Kidney (tissue), 14 donors: ENCODE data around the gene RHBDL3. TPM values are rescaled to one million over a fixed set of nuclear protein-coding genes. Genes with fewer than 3 reads are reported as not detected.

ENCODE experiments used
- DNase-seq, 5 donors: peaks; one replicate each; pipeline ENCODE4 v3.0.0-alpha.2; 2013 to 2020
- FAIRE-seq: peaks from 2 replicates; lab custom pipeline; 2012; peaks lifted over from hg19 to GRCh38; lab: Jason Lieb, UNC
- H3K27ac ChIP-seq, 2 donors: one replicate each; pipeline ENCODE4 v1.7.0; 2013; ENCODE audit warnings: low read depth in 2 of 2, low read length in 2 of 2, inconsistent platforms in 1 of 2
- H3K27me3 ChIP-seq: one replicate; pipeline ENCODE4 v1.7.1; 2013; ENCODE audit warnings: low read length, inconsistent platforms; ENCODE audit not compliant: control insufficient read depth, insufficient read depth
- H3K36me3 ChIP-seq, 3 donors: one replicate each; pipeline versions ENCODE4 v1.7.0 to v1.7.1; 2013; ENCODE audit warnings: low read length in 3 of 3, control low read depth in 1 of 3, inconsistent platforms in 1 of 3; ENCODE audit not compliant: insufficient read depth in 3 of 3, control insufficient read depth in 2 of 3
- H3K4me1 ChIP-seq, 3 donors: one replicate each; pipeline versions ENCODE4 v1.7.0 to v1.7.1; 2013; ENCODE audit warnings: low read length in 3 of 3, inconsistent platforms in 1 of 3, low read depth in 1 of 3; ENCODE audit not compliant: control insufficient read depth in 2 of 3, insufficient read depth in 2 of 3
- H3K4me3 ChIP-seq, 3 donors: one replicate each; pipeline versions ENCODE4 v1.7.0 to v1.8.1; 2013; ENCODE audit warnings: low read length in 3 of 3, control low read depth in 1 of 3, inconsistent platforms in 1 of 3
- H3K9ac ChIP-seq, 3 donors: one replicate each; pipeline versions ENCODE4 v1.7.0 to v1.7.1; 2013; ENCODE audit warnings: low read length in 3 of 3, control low read depth in 1 of 3, inconsistent platforms in 1 of 3
- H3K9me3 ChIP-seq, 3 donors: one replicate each; pipeline versions ENCODE4 v1.7.0 to v1.7.1; 2013; ENCODE audit warnings: low read length in 3 of 3, control low read depth in 1 of 3, inconsistent platforms in 1 of 3; ENCODE audit not compliant: control insufficient read depth in 2 of 3, insufficient read depth in 1 of 3
- intact Hi-C: fragments of 100-400 bp; cut with DNase I; formaldehyde crosslinking; loops from one replicate; pipeline ENCODE4 v1.11.1; 2022
- polyA plus RNA-seq: library from polyadenylated mRNA; stranded (reverse); fragments of 350-450 nt; fragmentation: Illumina TruSeq; extraction: RNeasy Lipid Tissue Mini Kit (QIAGEN cat#74804); gene quantifications from one replicate; pipeline ENCODE4 v1.2.3, GENCODE V29; 2014; ENCODE audit warnings: low read depth, low replicate concordance; ENCODE audit not compliant: insufficient read depth
- total RNA-seq: library from RNA; stranded (reverse); fragmentation: NEBNext Ultra II Directional; extraction: Animal tissue kit (Norgen Biotek cat#: 25700); gene quantifications from one replicate; pipeline ENCODE4 v1.2.1, GENCODE V29; 2021
- TF ChIP-seq, protein P1 (sequence below): IDR thresholded peaks from 3 replicates; pipeline ENCODE4 v1.5.1; 2012; ENCODE audit warnings: mild to moderate bottlenecking, moderate library complexity, borderline replicate concordance; ENCODE audit not compliant: insufficient read depth; ENCODE audit errors: extremely low read depth
- donor health status: control.
- donor health status: control.
- donor health status: control.
- donor health status: control.
- donor health status: control.
- donor health status: DM: yes; HTN: yes; CAD: no.
- donor health status: Normal renal cell carcinoma (clear cell type).

Gene RHBDL3
- total and polyA plus RNA-seq, 2 donors from 2014 or later, result 0.11 to 0.13 TPM

DNA sequence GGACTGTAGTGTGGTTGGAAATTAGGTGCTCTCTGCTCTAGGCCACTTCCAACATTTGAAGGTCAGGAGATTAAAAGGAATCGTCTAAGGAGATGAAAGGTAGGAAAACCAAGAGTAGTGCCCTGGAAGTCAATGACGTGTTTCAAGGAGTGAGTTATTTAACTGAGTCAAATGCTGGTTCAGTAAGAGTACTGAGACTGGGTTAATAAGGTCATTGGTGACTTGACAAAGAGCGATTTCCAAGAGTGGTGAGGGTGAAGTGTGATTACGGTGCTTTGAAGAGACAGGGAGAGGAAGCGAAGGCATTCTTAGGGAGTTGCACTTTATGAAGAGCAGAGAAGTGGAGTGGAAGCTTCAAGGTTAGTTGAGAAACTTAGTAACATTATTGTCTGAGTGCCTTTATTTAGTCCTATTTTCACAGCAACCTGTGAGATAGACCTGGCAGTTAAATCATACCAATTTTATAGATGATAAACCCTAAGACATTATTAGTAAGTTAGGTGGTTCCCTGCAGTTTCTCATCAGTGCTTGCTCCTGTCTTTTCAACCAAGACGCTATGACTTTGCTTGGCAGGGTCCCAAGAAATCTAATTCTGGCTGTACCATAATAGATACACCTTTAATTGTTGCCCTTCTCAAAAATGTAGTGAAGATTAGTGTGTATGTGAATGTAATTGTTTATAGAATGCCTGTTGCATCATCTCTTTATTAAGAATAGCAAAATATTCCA, 90.2 kb downstream of the RHBDL3 start:
- Histone ChIP-seq H3K9me3 (no peaks in the 10 kb centered on the region), H3K9ac (no peak overlapping the region), H3K4me1 (peaks cover 0 to 13% (median 12%) of the 10 kb centered on the region in 3 donors), H3K36me3 (peaks cover 8 to 47% (median 12%) of the 10 kb centered on the region in 3 donors), H3K27ac (no peak overlapping the region), H3K4me3 (peak overlapping the region in 1 of 3 donors; percentile 27), H3K27me3 (no peaks in the 10 kb centered on the region)
- FAIRE-seq, result no peak
- intact Hi-C loops, result no loop called here
- DNase-seq, result no peak
- TF ChIP-seq, protein P1, sequence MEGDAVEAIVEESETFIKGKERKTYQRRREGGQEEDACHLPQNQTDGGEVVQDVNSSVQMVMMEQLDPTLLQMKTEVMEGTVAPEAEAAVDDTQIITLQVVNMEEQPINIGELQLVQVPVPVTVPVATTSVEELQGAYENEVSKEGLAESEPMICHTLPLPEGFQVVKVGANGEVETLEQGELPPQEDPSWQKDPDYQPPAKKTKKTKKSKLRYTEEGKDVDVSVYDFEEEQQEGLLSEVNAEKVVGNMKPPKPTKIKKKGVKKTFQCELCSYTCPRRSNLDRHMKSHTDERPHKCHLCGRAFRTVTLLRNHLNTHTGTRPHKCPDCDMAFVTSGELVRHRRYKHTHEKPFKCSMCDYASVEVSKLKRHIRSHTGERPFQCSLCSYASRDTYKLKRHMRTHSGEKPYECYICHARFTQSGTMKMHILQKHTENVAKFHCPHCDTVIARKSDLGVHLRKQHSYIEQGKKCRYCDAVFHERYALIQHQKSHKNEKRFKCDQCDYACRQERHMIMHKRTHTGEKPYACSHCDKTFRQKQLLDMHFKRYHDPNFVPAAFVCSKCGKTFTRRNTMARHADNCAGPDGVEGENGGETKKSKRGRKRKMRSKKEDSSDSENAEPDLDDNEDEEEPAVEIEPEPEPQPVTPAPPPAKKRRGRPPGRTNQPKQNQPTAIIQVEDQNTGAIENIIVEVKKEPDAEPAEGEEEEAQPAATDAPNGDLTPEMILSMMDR, result no peak

DNA sequence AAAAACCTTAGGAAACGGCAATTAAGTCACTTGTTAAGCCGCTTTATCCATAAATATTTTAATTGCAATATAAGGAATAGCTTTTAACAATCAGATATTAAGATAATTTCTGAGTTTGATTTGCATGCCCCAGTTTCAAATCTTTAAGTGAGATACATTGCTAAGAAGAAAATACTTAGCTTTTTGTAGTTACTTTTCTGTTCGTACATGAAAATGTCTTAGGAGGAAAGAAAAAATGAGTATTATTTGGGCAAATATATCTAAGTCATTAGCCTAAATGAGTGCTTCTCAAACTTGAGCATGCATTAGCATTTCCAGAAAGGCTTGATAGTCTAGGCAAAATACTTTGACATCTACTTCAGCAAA, 90.7 kb downstream of the RHBDL3 start:
- peak overlapping the region in 1 of 3 donors; percentile 27 for H3K4me3 ChIP-seq
- H3K9ac ChIP-seq, result no peak overlapping the region
- no peak for DNase-seq
- TF ChIP-seq, protein P1, result no peak
- no peaks in the 10 kb centered on the region for H3K9me3 ChIP-seq
- H3K36me3 ChIP-seq, result peaks cover 13 to 53% (median 13%) of the 10 kb centered on the region in 3 donors
- no peak overlapping the region for H3K27ac ChIP-seq
- no peak for FAIRE-seq
- no peaks in the 10 kb centered on the region for H3K27me3 ChIP-seq
- intact Hi-C loops, result no loop called here
- peaks cover 0 to 13% (median 12%) of the 10 kb centered on the region in 3 donors for H3K4me1 ChIP-seq

DNA sequence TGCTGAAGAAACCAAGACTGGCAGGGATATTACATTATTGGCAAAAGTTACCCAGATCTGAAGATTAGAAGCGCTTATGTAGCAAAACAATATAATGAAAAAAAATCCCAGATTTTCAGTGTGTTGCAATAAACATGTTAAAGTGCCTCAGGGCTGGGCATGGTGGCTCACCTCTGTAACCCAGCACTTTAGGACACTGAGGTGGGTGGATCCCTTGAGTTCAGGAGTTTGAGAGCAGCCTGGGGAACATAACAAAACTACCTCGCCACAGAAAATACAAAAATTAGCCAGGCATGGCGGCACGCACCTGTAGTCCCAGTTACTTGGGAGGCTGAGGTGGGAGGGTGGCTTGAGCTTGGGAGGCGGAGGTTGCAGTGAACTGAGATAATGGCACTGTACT, 91.1 kb downstream of the RHBDL3 start:
- intact Hi-C loops, result no loop called here
- no peak for FAIRE-seq
- Histone ChIP-seq H3K4me1 (peaks cover 0 to 13% (median 12%) of the 10 kb centered on the region in 3 donors), H3K36me3 (peaks cover 16 to 55% (median 16%) of the 10 kb centered on the region in 3 donors), H3K27me3 (no peaks in the 10 kb centered on the region), H3K4me3 (no peak overlapping the region), H3K9ac (no peak overlapping the region), H3K27ac (no peak overlapping the region), H3K9me3 (no peaks in the 10 kb centered on the region)
- DNase-seq, result no peak
- TF ChIP-seq, protein P1, result no peak
